Glutamatergic neuron (in vitro differentiated cells): ENCODE results near the gene SCUBE1. TPM values are rescaled to one million over a fixed set of nuclear protein-coding genes. Genes with fewer than 3 reads are reported as not detected.

ENCODE experiments used
- DNase-seq: peaks from one replicate; pipeline ENCODE4 v3.0.0; 2022
- H3K27ac Mint-ChIP-seq: one replicate; pipeline ENCODE4 v1.8.0; 2020; ENCODE audit warnings: mild to moderate bottlenecking, mixed read lengths, inconsistent platforms; ENCODE audit not compliant: unreplicated experiment
- H3K27me3 Mint-ChIP-seq: one replicate; pipeline ENCODE4 v1.8.0; 2020; ENCODE audit warnings: mild to moderate bottlenecking, moderate library complexity, mixed read lengths, inconsistent platforms; ENCODE audit not compliant: unreplicated experiment
- H3K36me3 Mint-ChIP-seq: one replicate; pipeline ENCODE4 v1.8.0; 2020; ENCODE audit warnings: mild to moderate bottlenecking, mixed read lengths, inconsistent platforms; ENCODE audit not compliant: unreplicated experiment
- H3K4me1 Mint-ChIP-seq: one replicate; pipeline ENCODE4 v1.8.0; 2020; ENCODE audit warnings: mild to moderate bottlenecking, low read depth, mixed read lengths, inconsistent platforms; ENCODE audit not compliant: unreplicated experiment
- H3K4me3 Mint-ChIP-seq: one replicate; pipeline ENCODE4 v1.8.0; 2020; ENCODE audit warnings: mild to moderate bottlenecking, mixed read lengths, inconsistent platforms; ENCODE audit not compliant: unreplicated experiment
- H3K9me3 Mint-ChIP-seq: one replicate; pipeline ENCODE4 v1.8.0; 2020; ENCODE audit warnings: mild to moderate bottlenecking, moderate library complexity, mixed read lengths, inconsistent platforms; ENCODE audit not compliant: unreplicated experiment
- total RNA-seq: library from RNA; stranded (reverse); fragmentation: NEBNext Ultra II Directional; extraction: Animal tissue kit (Norgen Biotek cat#: 25700); gene quantifications from one replicate; pipeline ENCODE4 v1.2.1, GENCODE V29; 2021; ENCODE audit not compliant: unreplicated experiment
- TF ChIP-seq, protein P1 (sequence below): fragments of 200-600 bp; sonication (generic); IDR thresholded peaks from one replicate; pipeline ENCODE4 v1.5.0; 2021; ENCODE audit not compliant: partially characterized antibody, unreplicated experiment

Gene SCUBE1
- total RNA-seq, 1 donor from 2014 or later, result 25.8 TPM

GRCh38 chr22:43216738-43217137 lies 126.4 kb downstream of the SCUBE1 start:
- Mint-ChIP-seq H3K4me3 (no peak overlapping the region), H3K4me1 (peaks cover 3% of the 10 kb centered on the region), H3K27me3 (peaks cover 15% of the 10 kb centered on the region), H3K9me3 (peaks cover 4% of the 10 kb centered on the region), H3K27ac (no peak overlapping the region), H3K36me3 (no peaks in the 10 kb centered on the region)
- TF ChIP-seq, protein P1, sequence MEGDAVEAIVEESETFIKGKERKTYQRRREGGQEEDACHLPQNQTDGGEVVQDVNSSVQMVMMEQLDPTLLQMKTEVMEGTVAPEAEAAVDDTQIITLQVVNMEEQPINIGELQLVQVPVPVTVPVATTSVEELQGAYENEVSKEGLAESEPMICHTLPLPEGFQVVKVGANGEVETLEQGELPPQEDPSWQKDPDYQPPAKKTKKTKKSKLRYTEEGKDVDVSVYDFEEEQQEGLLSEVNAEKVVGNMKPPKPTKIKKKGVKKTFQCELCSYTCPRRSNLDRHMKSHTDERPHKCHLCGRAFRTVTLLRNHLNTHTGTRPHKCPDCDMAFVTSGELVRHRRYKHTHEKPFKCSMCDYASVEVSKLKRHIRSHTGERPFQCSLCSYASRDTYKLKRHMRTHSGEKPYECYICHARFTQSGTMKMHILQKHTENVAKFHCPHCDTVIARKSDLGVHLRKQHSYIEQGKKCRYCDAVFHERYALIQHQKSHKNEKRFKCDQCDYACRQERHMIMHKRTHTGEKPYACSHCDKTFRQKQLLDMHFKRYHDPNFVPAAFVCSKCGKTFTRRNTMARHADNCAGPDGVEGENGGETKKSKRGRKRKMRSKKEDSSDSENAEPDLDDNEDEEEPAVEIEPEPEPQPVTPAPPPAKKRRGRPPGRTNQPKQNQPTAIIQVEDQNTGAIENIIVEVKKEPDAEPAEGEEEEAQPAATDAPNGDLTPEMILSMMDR, result no peak
- no peak for DNase-seq

DNA sequence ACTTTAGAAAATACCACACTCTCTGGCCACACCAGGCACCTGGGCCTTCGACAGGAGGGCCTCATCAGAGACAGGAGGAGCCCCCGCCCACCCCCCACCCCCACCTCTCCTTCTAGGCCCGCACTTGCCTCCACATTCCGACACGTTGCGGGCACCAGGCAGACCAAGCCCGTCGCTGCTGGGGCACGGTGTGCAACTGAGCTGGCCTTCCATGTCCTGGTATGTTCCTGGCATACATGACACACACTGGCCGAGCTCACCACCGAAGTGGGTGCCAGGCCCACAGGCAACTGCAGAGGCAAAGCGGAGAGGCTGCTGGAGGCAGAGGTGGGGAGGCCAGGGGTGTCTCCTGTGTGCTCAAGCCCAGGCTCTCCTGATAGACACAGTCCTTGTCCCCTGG lies 129.2 kb downstream of the SCUBE1 start:
- Mint-ChIP-seq H3K4me1 (peaks cover 3% of the 10 kb centered on the region), H3K36me3 (no peaks in the 10 kb centered on the region), H3K9me3 (peaks cover 2% of the 10 kb centered on the region), H3K4me3 (no peak overlapping the region), H3K27ac (no peak overlapping the region), H3K27me3 (peaks cover 17% of the 10 kb centered on the region)
- DNase-seq, result no peak
- TF ChIP-seq, protein P1, result no peak

GRCh38 chr22:43213051-43213450 lies 130.1 kb downstream of the SCUBE1 start:
- DNase-seq, result no peak
- H3K36me3 Mint-ChIP-seq, result no peaks in the 10 kb centered on the region
- no peak overlapping the region for H3K27ac Mint-ChIP-seq
- TF ChIP-seq, protein P1, result no peak
- H3K4me3 Mint-ChIP-seq, result no peak overlapping the region
- H3K27me3 Mint-ChIP-seq, result peaks cover 17% of the 10 kb centered on the region
- no peaks in the 10 kb centered on the region for H3K9me3 Mint-ChIP-seq
- H3K4me1 Mint-ChIP-seq, result peaks cover 3% of the 10 kb centered on the region

- Mint-ChIP-seq H3K27ac (no peak overlapping the region), H3K36me3 (no peaks in the 10 kb centered on the region), H3K9me3 (no peaks in the 10 kb centered on the region), H3K4me1 (peaks cover 3% of the 10 kb centered on the region), H3K27me3 (peaks cover 15% of the 10 kb centered on the region), H3K4me3 (no peak overlapping the region)
- no peak for DNase-seq
- TF ChIP-seq, protein P1, result no peak
Observed at GRCh38 chr22:43212434-43212952, 130.7 kb downstream of the SCUBE1 start.

DNA sequence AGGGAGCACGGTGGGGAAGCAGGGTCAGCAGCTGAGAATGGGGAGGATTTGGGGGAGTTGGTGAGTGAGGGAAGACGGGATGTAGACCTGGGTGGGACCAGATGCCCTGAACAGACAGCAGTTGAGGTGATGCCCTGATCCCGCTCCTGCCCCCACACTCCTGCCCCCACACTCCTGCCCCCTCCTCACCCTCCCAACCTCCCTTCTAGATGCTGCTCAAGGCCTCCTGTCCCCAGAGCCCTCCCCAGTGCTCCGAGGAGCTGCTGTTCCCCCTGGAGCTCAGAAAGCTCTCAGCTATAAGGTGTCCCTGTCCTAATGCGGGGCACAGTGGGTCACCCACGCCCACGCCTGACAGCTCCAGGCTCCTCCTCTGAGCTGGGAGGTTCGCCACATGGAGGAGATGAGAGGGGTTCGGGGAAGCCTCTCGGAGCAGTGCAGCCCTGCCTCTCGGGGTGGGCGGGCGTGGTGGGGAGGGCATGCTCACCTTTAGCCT lies 131.2 kb downstream of the SCUBE1 start:
- H3K27ac Mint-ChIP-seq, result no peak overlapping the region
- TF ChIP-seq, protein P1, result no peak
- no peak overlapping the region for H3K4me3 Mint-ChIP-seq
- H3K9me3 Mint-ChIP-seq, result no peaks in the 10 kb centered on the region
- peaks cover 3% of the 10 kb centered on the region for H3K4me1 Mint-ChIP-seq
- no peak for DNase-seq
- H3K27me3 Mint-ChIP-seq, result peaks cover 11% of the 10 kb centered on the region
- H3K36me3 Mint-ChIP-seq, result no peaks in the 10 kb centered on the region
